Stimulated activated CD4-positive, alpha-beta T cell treated with anti-CD3 and anti-CD28 coated beads, Interleukin-2, amount 100 ng/mL, for 24 hours (primary cell): Measurements from ENCODE around the gene LEO1.
"Not testable (repeated sequence)": the region's sequence is repeated elsewhere in the genome, so short reads cannot be mapped to it uniquely, and the experiment has no call there.

Experiments
- DNase-seq, 2 donors: peaks; one replicate each; pipeline ENCODE4 v3.0.0-alpha.2; 2020

LEO1 gene

GRCh38 chr15:52003089-52003488, 31.5 kb upstream of the LEO1 start:
- not testable (repeated sequence) for DNase-seq

- DNase-seq = no peak
Observed at GRCh38 chr15:52002351-52002750, 30.8 kb upstream of the LEO1 start.

- DNase-seq = no peak
Observed at GRCh38 chr15:51992953-51993352, 21.4 kb upstream of the LEO1 start.

- DNase-seq = no peak
Observed at GRCh38 chr15:51991141-51991540, 19.6 kb upstream of the LEO1 start.

- no peak for DNase-seq
Observed at GRCh38 chr15:51982770-51983103, 11.2 kb upstream of the LEO1 start.

- DNase-seq = peak; percentile 46 to 57
Observed at GRCh38 chr15:51982013-51982769, 10.6 kb upstream of the LEO1 start.

- DNase-seq = no peak
Observed at GRCh38 chr15:51973775-51974174, 2.2 kb upstream of the LEO1 start.

GRCh38 chr15:51973220-51973619, 1.6 kb upstream of the LEO1 start:
- no peak for DNase-seq

- no peak for DNase-seq
Observed at GRCh38 chr15:51971032-51971374, 575 bp downstream of the LEO1 start.

GRCh38 chr15:51970132-51970817, 1.3 kb downstream of the LEO1 start:
- no peak for DNase-seq

GRCh38 chr15:51969728-51970127, 1.9 kb downstream of the LEO1 start:
- no peak for DNase-seq

- no peak for DNase-seq
Observed at GRCh38 chr15:51967583-51967982, 4.0 kb downstream of the LEO1 start.

GRCh38 chr15:51966192-51966591, 5.4 kb downstream of the LEO1 start:
- no peak for DNase-seq

- no peak for DNase-seq
Observed at GRCh38 chr15:51965691-51966090, 5.9 kb downstream of the LEO1 start.

GRCh38 chr15:51955504-51955903, 16.1 kb downstream of the LEO1 start:
- DNase-seq = no peak

GRCh38 chr15:51952805-51953204, 18.8 kb downstream of the LEO1 start:
- DNase-seq = no peak

- DNase-seq = no peak
Observed at GRCh38 chr15:51947124-51947523, 24.5 kb downstream of the LEO1 start.

- DNase-seq = no peak
Observed at GRCh38 chr15:51939216-51939615, 32.4 kb downstream of the LEO1 start.

- no peak for DNase-seq
Observed at GRCh38 chr15:51938286-51938685, 33.3 kb downstream of the LEO1 start.

GRCh38 chr15:51936105-51936478, 35.5 kb downstream of the LEO1 start:
- DNase-seq = no peak

- no peak for DNase-seq
Observed at GRCh38 chr15:51935466-51936104, 36.0 kb downstream of the LEO1 start.

GRCh38 chr15:51932161-51932560, 39.4 kb downstream of the LEO1 start:
- no peak for DNase-seq

GRCh38 chr15:51931638-51932037, 39.9 kb downstream of the LEO1 start:
- no peak for DNase-seq

- no peak for DNase-seq
Observed at GRCh38 chr15:51931016-51931415, 40.6 kb downstream of the LEO1 start.
